HCT116 (cell line): Measurements from ENCODE around the gene ESPNL. TPM values are rescaled to one million over a fixed set of nuclear protein-coding genes. Genes with fewer than 3 reads are reported as not detected.

Experiments used
- ATAC-seq: fragments of 200-7000 bp; cut with Tn5 transposase; 2 replicates; pipeline ENCODE4 v1.9.1; 2020; ENCODE audit warnings: mild to moderate bottlenecking, moderate library complexity
- BruUV-seq: library from RNA; stranded (reverse); fragments of 400-500 nt; replicated peaks from 2 replicates; lab custom pipeline; 2021; lab: Mats Ljungman, UMichigan
- CTCF ChIA-PET: fragments of 300-600 bp; sonication (Branson Sonifier 250); formaldehyde crosslinking; loops from one replicate; lab custom pipeline; 2021; ENCODE audit warnings: antibody characterized with exemption; lab: Charles Lee
- POLR2A ChIA-PET: fragments of 300-600, 350-600 bp; sonication (Branson Sonifier 250); formaldehyde crosslinking; loops from one replicate; lab custom pipeline; 2021; ENCODE audit warnings: antibody characterized with exemption; lab: Charles Lee
- RAD21 ChIA-PET, 2 experiments: fragments of 300-600 bp; sonication (Branson Sonifier 250); formaldehyde crosslinking; loops; one replicate each; lab custom pipeline; 2023; ENCODE audit warnings: low total read pairs in 2 of 2; ENCODE audit not compliant: uncharacterized antibody in 2 of 2, unreplicated experiment in 2 of 2, low non-redundant PET in 1 of 2; lab: Charles Lee
- DNase-seq: peaks from one replicate; pipeline ENCODE4 v3.0.0-alpha.2; 2010; ENCODE audit warnings: low read depth, low spot score
- H2AFZ ChIP-seq: fragments of 200-600 bp; shearing (Covaris generic), sonication (generic); 2 replicates; pipeline ENCODE4 v1.6.1; 2017; ENCODE audit warnings: low read depth, mixed run types, mixed read lengths, antibody characterized with exemption, low read length; ENCODE audit not compliant: poor library complexity, severe bottlenecking
- H3K27ac ChIP-seq: 2 replicates; pipeline ENCODE4 v1.5.1; 2012; ENCODE audit warnings: low read depth, low read length
- H3K27me3 ChIP-seq: fragments of 200-600 bp; sonication (generic); 2 replicates; pipeline ENCODE4 v1.6.1; 2016; ENCODE audit warnings: mixed run types, low read length, mixed read lengths; ENCODE audit not compliant: insufficient read depth
- H3K36me3 ChIP-seq, 2 experiments: fragments of 200-500 bp in 1 of 2; fragments of 200-600 bp in 1 of 2; sonication (Bioruptor generic) in 1 of 2; sonication (generic) in 1 of 2; 2 replicates each; pipeline versions ENCODE4 v1.5.1 to v1.6.1; 2014 to 2016; ENCODE audit warnings: low read length in 2 of 2, inconsistent platforms in 1 of 2, mixed read lengths in 1 of 2, mixed run types in 1 of 2; ENCODE audit not compliant: insufficient read depth in 2 of 2, control insufficient read depth in 1 of 2
- H3K4me1 ChIP-seq, 2 experiments: fragments of 200-600 bp in 1 of 2; sonication (generic) in 1 of 2; 2 replicates each; pipeline versions ENCODE4 v1.5.1 to v1.6.1; 2012 to 2017; ENCODE audit warnings: low read length in 2 of 2, inconsistent platforms in 1 of 2, mild to moderate bottlenecking in 1 of 2, mixed read lengths in 1 of 2, mixed run types in 1 of 2, moderate library complexity in 1 of 2; ENCODE audit not compliant: insufficient read depth in 2 of 2, control insufficient read depth in 1 of 2
- H3K4me2 ChIP-seq: fragments of 200-600 bp; sonication (generic); 2 replicates; pipeline ENCODE4 v1.6.1; 2017; ENCODE audit warnings: mixed run types, low read length, mixed read lengths
- H3K4me3 ChIP-seq, 2 experiments: fragments of 200-600 bp in 1 of 2; sonication (generic) in 1 of 2; replicated peaks in 1 of 2; 2 replicates each; pipeline ENCODE4 v1.5.1; 2011 to 2016; ENCODE audit warnings: low read length in 2 of 2, control low read depth in 1 of 2, low read depth in 1 of 2, mild to moderate bottlenecking in 1 of 2, mixed read lengths in 1 of 2, mixed run types in 1 of 2
- H3K79me2 ChIP-seq: fragments of 200-600 bp; sonication (generic); 2 replicates; pipeline ENCODE4 v1.6.1; 2017; ENCODE audit warnings: mild to moderate bottlenecking, mixed run types, low read length, moderate library complexity, mixed read lengths; ENCODE audit not compliant: insufficient read depth
- H3K9ac ChIP-seq: fragments of 200-600 bp; sonication (generic); 2 replicates; pipeline ENCODE4 v1.6.1; 2016; ENCODE audit warnings: low read length, mixed read lengths
- H3K9me2 ChIP-seq: fragments of 200-600 bp; sonication (generic), shearing (Covaris generic); 2 replicates; pipeline ENCODE4 v1.6.1; 2017; ENCODE audit warnings: mixed run types, mild to moderate bottlenecking, moderate library complexity; ENCODE audit not compliant: insufficient read depth
- H3K9me3 ChIP-seq, 2 experiments: fragments of 200-500 bp in 1 of 2; fragments of 200-600 bp in 1 of 2; sonication (Bioruptor generic) in 1 of 2; sonication (generic) in 1 of 2; 2 replicates each; pipeline ENCODE4 v1.6.1; 2014 to 2017; ENCODE audit warnings: low read length in 2 of 2, mixed read lengths in 2 of 2, inconsistent platforms in 1 of 2, low read depth in 1 of 2, mild to moderate bottlenecking in 1 of 2, mixed run types in 1 of 2, moderate library complexity in 1 of 2; ENCODE audit not compliant: control insufficient read depth in 1 of 2, insufficient read depth in 1 of 2
- H4K20me1 ChIP-seq: fragments of 200-600 bp; sonication (generic), shearing (Covaris generic); 2 replicates; pipeline ENCODE4 v1.6.1; 2017; ENCODE audit warnings: mixed run types, mild to moderate bottlenecking, moderate library complexity; ENCODE audit not compliant: insufficient read depth
- CEBPB ChIP-seq: IDR thresholded peaks from 2 replicates; pipeline ENCODE4 v1.6.1; 2012; ENCODE audit warnings: low read depth
- ELF1 ChIP-seq: IDR thresholded peaks from 2 replicates; pipeline ENCODE4 v1.6.1; 2012; ENCODE audit warnings: low read depth, borderline replicate concordance
- JUND ChIP-seq: IDR thresholded peaks from 2 replicates; pipeline ENCODE4 v1.6.1; 2012
- SIN3A ChIP-seq: IDR thresholded peaks from 2 replicates; pipeline ENCODE4 v1.6.1; 2012; ENCODE audit warnings: low read depth
- YY1 ChIP-seq: IDR thresholded peaks from 2 replicates; pipeline ENCODE4 v1.6.1; 2011; ENCODE audit warnings: low read length, low read depth, moderate library complexity, mild to moderate bottlenecking; ENCODE audit not compliant: insufficient replicate concordance; ENCODE audit errors: extremely low read depth
- ZFX ChIP-seq: fragments of 450-650 bp; IDR thresholded peaks from 2 replicates; pipeline ENCODE4 v1.6.1; 2017
- ZNF274 ChIP-seq: fragments of 200-500 bp; sonication (Bioruptor generic); IDR thresholded peaks from 2 replicates; pipeline ENCODE4 v1.6.1; 2014; ENCODE audit warnings: mild to moderate bottlenecking, low read depth, low read length, inconsistent platforms
- intact Hi-C: fragments of 100-400 bp; cut with micrococcal nuclease; formaldehyde crosslinking; loops from 2 replicates; pipeline ENCODE4 v1.10.0; 2022
- total RNA-seq: library from RNA; stranded (reverse); gene quantifications from one replicate; pipeline ENCODE4 v1.2.1, GENCODE V29; 2021; ENCODE audit not compliant: unreplicated experiment
- TF ChIP-seq, protein P1 (sequence below): IDR thresholded peaks from 2 replicates; pipeline ENCODE4 v1.6.1; 2012

The ESPNL gene
- total RNA-seq, 1 experiment from 2014 or later: 0.22 TPM

DNA sequence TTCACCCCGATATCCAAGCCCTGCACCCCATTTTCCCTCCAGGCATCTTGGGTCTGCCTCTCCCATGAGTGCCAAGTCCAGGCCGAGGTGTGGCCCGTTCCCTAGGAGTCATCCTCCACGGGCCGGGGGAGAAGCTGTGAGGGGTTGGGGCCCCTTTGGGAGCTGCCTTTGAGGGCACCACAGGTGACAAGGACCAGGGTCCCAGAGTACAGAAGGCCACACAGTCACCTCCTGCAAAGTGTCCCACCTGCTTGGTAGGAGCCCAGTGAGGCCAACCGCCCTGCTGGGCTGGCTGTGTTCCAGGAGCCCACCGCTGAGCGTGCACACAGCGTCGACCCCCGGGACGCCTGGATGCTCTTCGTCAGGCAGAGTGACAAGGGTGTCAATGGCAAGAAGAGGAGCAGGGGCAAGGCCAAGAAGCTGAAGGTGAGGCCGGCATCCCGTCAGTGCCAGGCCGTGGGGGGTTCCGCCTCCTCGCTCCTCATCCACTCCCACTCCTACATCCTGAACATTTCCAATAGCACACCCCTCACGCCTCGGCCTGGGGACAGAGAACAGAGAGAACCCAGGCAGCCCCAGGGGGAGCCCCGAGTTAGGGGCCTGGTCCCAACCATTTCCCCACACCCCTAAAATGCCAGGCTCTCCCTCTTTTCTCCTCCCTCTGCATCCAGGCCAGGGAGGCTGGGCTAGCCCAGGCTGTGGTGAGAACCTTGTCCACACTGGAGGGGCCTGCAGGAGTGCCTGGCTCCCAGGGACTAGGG is 61.3 kb downstream of the ESPNL start:
- POLR2A ChIA-PET: no interaction called here
- intact Hi-C loops: no loop called here
- TF ChIP-seq JUND: no peak
- TF ChIP-seq, protein P1, sequence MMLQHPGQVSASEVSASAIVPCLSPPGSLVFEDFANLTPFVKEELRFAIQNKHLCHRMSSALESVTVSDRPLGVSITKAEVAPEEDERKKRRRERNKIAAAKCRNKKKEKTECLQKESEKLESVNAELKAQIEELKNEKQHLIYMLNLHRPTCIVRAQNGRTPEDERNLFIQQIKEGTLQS: no peak
- TF ChIP-seq ZFX: no peak

DNA sequence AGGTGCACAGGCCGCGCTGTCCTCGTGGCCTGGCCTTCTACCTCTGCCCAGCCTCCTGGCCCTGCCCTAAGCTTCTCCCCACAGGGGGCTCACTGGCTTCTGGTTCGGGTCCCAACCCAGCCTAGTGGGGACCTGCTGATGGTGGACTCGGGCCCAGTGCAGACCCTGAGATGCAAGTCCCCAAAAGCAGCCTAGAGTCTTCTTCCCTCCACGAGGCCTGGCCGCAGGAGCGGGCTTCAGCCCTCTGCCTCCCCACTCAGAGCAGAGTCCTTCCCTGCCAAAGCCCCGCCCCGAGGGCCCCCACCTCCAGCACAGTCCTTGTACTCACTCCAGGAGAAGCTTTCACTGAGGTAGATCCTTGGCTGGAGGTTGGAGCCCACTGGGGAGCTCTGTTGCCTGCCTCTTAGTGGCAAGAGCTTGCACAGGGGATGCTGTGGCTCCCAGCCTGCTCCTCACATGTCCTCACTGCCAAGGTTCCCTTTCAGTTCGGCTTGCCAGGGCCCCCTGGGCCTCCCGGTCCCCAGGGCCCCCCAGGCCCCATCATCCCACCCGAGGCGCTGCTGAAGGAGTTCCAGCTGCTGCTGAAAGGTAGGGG is 62.2 kb downstream of the ESPNL start:
- ChIA-PET POLR2A (no interaction called here), RAD21 (no interaction called here), CTCF (no interaction called here)
- ATAC-seq (no peak), DNase-seq (no peak)
- Histone ChIP-seq H3K36me3 (no peaks in the 10 kb centered on the region), H3K9ac (no peak overlapping the region), H3K79me2 (no peaks in the 10 kb centered on the region), H3K9me3 (no peaks in the 10 kb centered on the region), H4K20me1 (no peaks in the 10 kb centered on the region)
- intact Hi-C loops: no loop called here
- BruUV-seq: no TSS peak
- TF ChIP-seq ZFX (no peak), ZNF274 (no peak), JUND (no peak), CEBPB (no peak), YY1 (no peak), SIN3A (no peak), ELF1 (no peak)
- TF ChIP-seq, all 23 proteins: peak for 0
- no peaks in the 10 kb centered on the region for H3K9me2 ChIP-seq
- H3K27ac ChIP-seq: no peak overlapping the region
- no peak overlapping the region for H3K4me3 ChIP-seq
- no peaks in the 10 kb centered on the region for H3K27me3 ChIP-seq
- no peak overlapping the region for H2AFZ ChIP-seq
- peaks cover 4 to 12% of the 10 kb centered on the region in 2 experiments; a peak in 3 of 4 replicates for H3K4me1 ChIP-seq
- H3K4me2 ChIP-seq: no peak overlapping the region

More for the DNA sequence above, 61.3 kb downstream of the ESPNL start:
- H3K9ac ChIP-seq: no peak overlapping the region
- no peaks in the 10 kb centered on the region for H3K79me2 ChIP-seq
- ChIA-PET RAD21 (no interaction called here), CTCF (no interaction called here)
- H3K9me3 ChIP-seq: no peaks in the 10 kb centered on the region
- no peaks in the 10 kb centered on the region for H3K36me3 ChIP-seq
- ATAC-seq: no peak
- BruUV-seq: no TSS peak
- no peak for DNase-seq
- H3K4me3 ChIP-seq: no peak overlapping the region
- no peaks in the 10 kb centered on the region for H3K27me3 ChIP-seq
- H3K4me1 ChIP-seq: peaks cover 4 to 12% of the 10 kb centered on the region in 2 experiments; a peak in 3 of 4 replicates
- H3K9me2 ChIP-seq: no peaks in the 10 kb centered on the region
- no peak overlapping the region for H3K4me2 ChIP-seq
- H2AFZ ChIP-seq: no peak overlapping the region
- no peaks in the 10 kb centered on the region for H4K20me1 ChIP-seq
- H3K27ac ChIP-seq: no peak overlapping the region
